ENCODE measurements around the gene MGST2. TPM values are rescaled to one million over a fixed set of nuclear protein-coding genes. Genes with fewer than 3 reads are reported as not detected.

MGST2 gene
- total RNA-seq, 1 experiment from 2014 or later, result 54.5 TPM

DNA sequence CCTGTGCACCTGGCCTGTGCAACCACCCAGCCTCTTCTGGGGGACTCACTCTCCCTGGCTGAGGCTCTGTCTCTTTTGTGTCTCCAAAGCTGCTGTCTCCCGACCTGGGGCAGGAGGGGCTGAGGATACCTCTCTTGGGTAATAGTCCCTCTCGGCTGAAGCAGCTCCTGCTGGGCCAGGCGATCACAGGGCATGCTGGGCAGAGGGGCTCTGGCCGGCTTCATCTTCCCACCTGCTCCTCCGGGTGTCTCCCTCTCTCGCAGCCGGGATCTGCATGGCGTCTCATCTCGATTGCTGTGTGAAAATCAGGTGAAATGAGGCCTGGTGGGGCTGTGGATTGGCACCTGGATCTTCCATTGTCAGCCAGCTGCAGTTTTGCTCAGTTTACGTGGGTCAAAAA lies 53.2 kb downstream of the MGST2 start:
- DNase-seq (ENCODE audit: low read depth, low spot score), result no peak
- in situ Hi-C loops (cut with HindIII; ENCODE audit: low pct_unique_long_range_greater_than_20kb, low sequenced_read_pairs), result no loop called here

DNA sequence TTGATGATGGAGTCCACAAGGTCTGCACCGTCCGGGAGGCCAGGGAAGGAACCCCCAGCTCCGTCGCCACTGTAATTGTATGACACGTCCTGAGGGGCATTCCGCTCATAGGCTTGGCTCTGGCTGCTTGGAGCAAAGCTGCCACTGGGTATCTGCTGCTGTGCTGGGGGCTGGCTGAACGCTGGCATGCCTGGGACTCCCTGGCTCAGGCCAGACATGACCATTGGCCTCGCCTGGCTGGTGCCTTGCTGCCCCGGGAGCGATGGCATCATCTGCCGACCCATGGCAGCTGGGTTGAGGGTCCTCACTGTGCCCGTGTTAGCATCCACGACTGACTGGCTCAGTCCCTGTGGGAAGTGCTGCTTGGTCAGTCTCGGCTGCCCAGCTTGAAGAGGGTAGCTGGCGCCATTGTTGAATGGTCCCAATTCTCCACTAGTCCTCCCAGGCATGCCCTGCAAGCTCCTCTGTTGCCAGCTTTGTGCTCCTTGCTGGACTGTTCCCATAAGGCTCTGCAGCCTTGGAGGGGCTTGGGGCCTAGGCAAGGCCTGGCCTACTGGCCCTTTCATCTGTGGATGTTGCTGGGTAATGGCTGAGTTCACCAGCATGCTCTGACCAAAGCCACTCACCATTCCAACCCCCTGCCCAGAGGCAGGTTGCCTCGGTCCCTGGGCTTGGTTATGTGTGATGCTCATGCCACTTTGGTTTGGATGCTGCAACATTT lies 53.9 kb downstream of the MGST2 start:
- in situ Hi-C loops (cut with HindIII; ENCODE audit: low pct_unique_long_range_greater_than_20kb, low sequenced_read_pairs), result no loop called here
- DNase-seq (ENCODE audit: low read depth, low spot score), result no peak

DNA sequence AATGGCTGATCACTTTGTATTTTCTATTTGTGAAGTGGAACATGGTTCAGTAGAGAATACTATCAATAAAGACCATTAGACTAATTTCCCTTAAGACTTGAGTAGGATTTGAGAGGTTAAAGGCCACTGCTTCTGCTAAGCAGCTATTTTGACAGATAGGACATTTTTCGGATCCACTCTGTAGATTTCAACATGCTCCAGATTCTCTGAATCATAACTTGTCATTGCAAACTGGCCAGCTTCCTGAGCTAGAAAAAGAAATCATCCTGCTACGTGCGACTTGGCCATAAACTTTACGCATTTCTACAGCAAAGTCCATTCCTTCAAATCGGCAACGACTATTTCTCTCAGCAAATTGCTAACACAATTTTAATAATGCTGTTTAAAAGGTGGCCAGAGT lies 55.2 kb downstream of the MGST2 start:
- in situ Hi-C loops (cut with HindIII; ENCODE audit: low pct_unique_long_range_greater_than_20kb, low sequenced_read_pairs), result no loop called here
- no peak for DNase-seq (ENCODE audit: low read depth, low spot score)

DNA sequence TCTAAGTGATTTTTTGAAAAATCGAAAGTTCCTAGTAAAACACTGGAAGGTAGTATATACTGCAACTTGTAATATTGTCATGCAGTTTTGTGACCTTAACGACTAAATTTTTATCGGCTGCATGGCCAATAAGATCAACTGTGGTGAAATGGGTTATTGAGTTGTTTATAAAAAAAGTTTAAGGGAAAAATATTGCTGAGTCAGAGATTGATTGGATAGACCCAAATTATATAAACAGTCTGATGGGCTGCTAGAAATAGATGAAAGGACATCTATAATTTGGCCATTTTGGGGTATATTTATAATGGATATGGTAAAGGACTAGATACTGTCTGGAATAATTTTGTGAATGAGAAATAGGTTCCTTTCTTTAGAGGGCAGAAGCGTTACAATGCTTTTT lies 56.2 kb downstream of the MGST2 start:
- DNase-seq (ENCODE audit: low read depth, low spot score), result no peak
- in situ Hi-C loops (cut with HindIII; ENCODE audit: low pct_unique_long_range_greater_than_20kb, low sequenced_read_pairs), result no loop called here

DNA sequence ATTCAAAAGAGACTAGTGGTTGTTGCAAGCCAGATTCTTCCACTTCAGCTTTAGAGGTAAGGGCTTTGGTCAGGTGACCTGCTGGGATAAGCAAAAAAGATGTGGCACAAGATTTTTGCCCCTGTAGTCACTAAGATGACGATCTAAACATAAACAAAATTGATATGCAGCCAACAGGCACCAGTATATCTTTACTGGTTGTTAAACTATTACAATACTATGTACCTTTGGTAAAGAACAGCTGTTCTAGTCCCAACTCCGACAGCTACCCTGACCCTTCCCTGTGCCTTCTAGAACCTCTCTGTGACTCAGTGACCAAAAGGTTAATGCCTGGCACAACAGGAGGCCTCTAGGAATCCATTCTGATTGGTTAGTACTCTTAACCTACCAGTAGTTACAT lies 59.6 kb downstream of the MGST2 start:
- no peak for DNase-seq (ENCODE audit: low read depth, low spot score)
- in situ Hi-C loops (cut with HindIII; ENCODE audit: low pct_unique_long_range_greater_than_20kb, low sequenced_read_pairs), result no loop called here

DNA sequence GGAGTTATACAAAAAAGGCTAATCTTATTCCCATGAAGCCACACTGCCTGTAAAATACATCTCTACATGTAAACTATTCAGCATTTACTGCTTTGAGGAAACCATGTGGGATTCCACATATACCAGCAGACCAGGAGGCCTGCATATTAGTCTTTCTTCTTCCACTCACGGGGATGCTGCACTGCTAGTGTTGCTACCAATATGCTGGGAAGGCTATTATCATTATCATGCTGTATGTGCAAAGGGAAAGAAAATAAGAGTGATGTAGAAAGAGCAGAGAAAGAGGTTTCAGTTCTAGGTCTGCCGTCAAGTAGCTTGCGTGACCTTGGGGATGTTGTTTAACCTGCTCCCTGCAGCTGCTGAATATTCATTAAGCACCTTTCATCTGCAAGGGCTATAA lies 61.0 kb downstream of the MGST2 start:
- DNase-seq (ENCODE audit: low read depth, low spot score), result no peak
- in situ Hi-C loops (cut with HindIII; ENCODE audit: low pct_unique_long_range_greater_than_20kb, low sequenced_read_pairs), result no loop called here

DNA sequence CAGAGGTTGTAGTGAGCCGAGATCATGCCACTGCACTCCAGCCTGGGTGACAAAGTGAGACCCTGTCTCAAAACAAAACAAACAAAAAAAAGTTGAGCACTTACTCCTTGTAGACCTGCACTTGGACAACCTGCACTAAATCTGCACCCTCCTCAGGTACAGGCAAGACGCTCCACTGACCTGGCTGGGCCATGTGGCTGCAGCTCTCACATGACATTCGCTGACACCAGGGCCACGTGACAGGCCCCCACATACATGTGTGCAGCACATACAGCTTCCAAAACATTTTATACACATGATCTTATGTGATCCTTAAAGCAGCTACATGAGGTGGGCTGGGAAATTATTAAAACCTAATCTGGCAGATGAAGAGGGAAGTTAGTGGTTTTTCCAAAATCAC lies 62.5 kb downstream of the MGST2 start:
- in situ Hi-C loops (cut with HindIII; ENCODE audit: low pct_unique_long_range_greater_than_20kb, low sequenced_read_pairs), result no loop called here
- DNase-seq (ENCODE audit: low read depth, low spot score), result no peak

DNA sequence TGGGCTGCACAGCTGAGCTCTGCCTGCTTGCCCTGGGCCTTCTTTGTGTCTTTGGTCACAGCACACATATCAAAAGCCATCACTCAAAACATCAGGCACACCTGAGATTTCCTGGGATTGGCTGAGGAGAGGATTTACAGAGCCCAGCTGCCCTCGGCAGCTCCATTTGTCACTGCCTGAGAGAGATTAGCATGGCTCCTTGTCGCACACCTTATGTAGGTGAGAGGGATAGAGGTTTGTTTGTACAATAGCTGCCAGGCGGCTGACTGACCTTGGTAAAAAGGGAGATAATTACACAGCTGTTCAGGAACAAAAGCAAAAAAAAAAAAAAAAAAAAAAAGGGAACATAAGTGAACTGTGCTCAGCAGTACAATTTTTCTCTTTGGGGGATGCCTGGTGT lies 63.2 kb downstream of the MGST2 start:
- in situ Hi-C loops (cut with HindIII; ENCODE audit: low pct_unique_long_range_greater_than_20kb, low sequenced_read_pairs), result no loop called here

DNA sequence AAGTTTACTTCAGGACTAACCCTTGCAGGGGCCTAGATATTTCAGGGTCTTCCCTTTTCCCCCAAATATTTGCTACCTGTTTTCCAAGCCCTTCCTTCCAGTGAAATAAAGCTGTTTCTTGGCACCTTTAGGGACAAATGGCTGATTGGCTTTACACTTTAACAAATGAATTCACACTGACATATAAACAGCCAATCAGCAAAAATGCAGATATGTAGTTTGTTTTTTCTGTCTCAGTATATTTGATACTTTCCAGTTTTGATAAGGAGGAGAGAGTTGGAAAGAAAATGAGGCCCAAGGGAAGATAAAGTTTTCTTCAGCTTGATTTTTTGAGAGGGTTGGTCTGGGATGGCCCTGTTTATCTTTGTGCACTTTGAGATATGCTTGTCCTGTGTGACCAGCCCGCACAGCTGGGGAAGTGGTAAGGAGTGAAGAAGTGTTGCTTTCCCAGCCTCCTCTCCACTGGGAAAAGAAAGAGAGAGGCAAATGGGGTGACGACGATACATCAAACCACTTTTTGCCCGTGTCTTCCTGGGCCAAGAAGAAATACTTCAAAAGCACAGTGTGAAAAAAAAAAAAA lies 67.5 kb downstream of the MGST2 start:
- in situ Hi-C loops (cut with HindIII; ENCODE audit: low pct_unique_long_range_greater_than_20kb, low sequenced_read_pairs), result no loop called here
- no peak for DNase-seq (ENCODE audit: low read depth, low spot score)

More for the DNA sequence above, 63.2 kb downstream of the MGST2 start:
- DNase-seq (ENCODE audit: low read depth, low spot score), result no peak

DNA sequence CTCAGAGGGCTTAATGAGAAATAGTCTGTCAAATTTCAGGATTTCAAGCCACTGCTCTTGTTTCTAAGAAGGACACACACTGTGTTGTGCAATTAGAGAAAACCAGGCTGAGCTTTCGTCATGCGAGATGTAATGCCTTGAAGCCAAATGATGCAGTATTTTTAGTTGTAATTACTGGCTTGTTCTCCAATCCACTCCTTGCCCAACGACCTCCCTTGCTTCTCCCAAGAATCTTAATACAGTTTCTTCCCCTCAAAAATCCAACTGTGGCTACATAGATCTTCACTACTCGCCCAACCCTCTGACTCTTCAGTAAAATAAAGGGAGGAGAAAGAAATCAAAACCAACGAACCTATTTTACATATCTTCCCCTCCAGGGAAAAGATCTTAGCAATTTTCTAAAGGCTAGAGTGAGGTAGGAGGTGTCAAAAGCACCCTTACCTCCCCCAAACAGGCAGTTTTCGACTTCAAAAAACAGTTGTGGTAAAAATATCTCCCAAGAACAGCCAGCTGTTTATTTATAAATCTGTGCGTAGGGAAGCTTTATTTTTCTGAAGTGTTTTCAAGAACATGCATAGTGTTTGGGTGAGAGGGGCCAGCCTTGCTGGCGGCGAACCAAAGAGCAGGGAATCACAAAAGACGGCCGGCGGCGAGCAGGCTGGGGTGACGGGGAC lies 68.7 kb downstream of the MGST2 start:
- peak; percentile 50 for DNase-seq (ENCODE audit: low read depth, low spot score)
- in situ Hi-C loops (cut with HindIII; ENCODE audit: low pct_unique_long_range_greater_than_20kb, low sequenced_read_pairs), result no loop called here

DNA sequence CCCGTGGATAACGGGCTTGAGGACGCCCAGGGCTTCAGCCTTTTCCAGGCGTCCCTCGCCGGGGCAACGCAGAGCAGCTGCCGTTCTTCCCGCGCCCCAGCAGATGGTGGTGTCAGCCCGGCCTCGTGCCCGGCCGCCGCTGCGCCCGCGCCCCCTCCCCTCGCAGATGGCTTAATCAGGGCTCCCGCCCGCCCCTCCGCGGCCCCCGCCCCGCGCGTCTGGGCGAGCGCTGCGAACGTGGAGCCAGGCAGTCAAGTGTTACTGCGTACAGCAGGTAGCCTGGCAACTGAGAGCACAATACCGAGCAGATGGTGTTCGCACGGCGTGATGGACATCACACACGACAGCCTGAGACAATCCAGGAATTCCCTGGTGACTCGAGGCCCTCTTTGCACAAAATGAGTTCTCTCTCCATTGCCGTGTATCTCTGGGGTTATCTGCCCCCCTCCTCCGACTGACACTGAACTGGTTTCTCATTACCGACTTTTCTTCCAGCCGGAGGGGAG lies 69.3 kb downstream of the MGST2 start:
- peak; percentile 61 for DNase-seq (ENCODE audit: low read depth, low spot score)
- in situ Hi-C loops (cut with HindIII; ENCODE audit: low pct_unique_long_range_greater_than_20kb, low sequenced_read_pairs), result no loop called here

DNA sequence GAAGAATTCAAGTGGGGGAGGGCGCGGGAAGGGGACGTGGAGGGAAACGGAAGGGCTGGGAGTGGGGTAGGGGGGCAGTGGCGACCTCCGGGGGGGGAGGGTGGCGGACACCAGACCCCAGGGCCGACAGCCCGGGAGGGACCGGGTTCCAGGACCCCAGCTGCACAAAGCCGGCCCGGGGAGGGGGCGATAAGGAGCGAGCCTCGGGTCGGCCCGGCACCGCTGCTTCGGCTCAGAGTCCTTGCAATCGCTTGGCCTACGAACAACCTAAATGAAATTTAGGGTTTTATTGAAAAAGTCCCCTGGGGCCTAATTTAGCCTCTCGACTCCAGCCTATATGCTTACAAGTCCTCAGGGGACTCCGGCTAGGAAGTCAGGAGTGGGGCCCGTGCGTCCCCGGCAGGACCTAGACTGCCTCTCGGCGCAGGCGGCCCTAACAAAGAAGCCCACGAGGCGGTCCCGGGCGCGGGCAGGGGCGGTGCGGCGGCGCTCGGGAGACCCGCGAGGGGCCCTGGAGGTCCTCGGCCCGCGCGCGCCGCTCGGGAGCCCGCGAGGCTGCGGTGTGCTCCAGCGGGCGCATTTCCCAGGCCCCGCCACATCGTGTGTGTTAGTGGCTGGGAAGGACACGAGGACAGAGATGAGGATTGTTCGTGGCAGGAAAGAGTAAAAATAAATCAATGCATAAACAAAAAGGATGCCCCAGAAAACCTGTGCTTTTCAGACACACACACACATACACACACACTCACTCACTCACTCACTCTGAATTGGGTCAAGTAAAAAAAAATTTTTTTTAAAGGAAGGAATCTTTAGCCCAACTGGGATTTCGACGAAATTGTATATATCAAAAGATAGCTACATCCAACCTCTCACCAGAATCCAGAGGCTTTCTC lies 70.0 kb downstream of the MGST2 start:
- DNase-seq (ENCODE audit: low read depth, low spot score), result no peak
- in situ Hi-C loops (cut with HindIII; ENCODE audit: low pct_unique_long_range_greater_than_20kb, low sequenced_read_pairs), result no loop called here

DNA sequence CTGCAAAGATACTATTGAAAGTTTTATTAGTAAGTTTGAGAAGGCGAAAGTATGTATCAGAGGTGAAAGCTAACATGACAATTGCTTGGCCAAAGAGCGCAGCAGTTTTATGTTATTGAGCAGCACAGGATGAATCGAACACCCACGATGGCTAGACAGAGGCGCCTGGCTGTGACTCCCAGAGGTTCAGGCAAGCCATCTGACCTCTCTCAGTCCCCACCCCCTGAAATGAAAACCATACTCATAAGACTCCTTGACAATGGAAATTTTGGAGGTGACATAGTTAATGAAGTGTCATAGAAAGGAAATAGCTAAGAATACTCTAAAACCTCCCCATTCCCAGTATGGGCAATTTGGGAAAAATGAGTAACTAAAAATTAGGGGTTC lies 70.6 kb downstream of the MGST2 start:
- DNase-seq (ENCODE audit: low read depth, low spot score), result no peak
- in situ Hi-C loops (cut with HindIII; ENCODE audit: low pct_unique_long_range_greater_than_20kb, low sequenced_read_pairs), result no loop called here

DNA sequence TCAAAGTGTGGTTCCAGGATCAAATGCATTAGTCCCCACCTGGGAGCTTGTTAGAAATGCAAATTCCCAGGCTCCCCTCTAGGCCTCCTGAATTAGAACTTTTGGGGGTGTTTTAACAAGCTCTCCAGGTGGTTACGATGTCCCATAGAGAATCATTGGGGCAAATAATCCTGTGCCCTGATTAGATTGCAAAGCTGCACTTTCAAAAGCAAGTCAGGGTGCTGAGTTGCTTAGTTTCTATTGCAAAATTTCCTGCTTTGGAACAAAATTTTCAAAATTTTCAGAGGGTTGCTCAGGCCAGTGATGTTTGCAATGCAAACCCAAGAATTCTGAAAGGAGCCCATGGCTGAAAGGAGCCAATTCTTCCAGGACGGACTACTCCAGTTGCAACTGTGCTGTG lies 71.0 kb downstream of the MGST2 start:
- in situ Hi-C loops (cut with HindIII; ENCODE audit: low pct_unique_long_range_greater_than_20kb, low sequenced_read_pairs), result no loop called here
- DNase-seq (ENCODE audit: low read depth, low spot score), result no peak

DNA sequence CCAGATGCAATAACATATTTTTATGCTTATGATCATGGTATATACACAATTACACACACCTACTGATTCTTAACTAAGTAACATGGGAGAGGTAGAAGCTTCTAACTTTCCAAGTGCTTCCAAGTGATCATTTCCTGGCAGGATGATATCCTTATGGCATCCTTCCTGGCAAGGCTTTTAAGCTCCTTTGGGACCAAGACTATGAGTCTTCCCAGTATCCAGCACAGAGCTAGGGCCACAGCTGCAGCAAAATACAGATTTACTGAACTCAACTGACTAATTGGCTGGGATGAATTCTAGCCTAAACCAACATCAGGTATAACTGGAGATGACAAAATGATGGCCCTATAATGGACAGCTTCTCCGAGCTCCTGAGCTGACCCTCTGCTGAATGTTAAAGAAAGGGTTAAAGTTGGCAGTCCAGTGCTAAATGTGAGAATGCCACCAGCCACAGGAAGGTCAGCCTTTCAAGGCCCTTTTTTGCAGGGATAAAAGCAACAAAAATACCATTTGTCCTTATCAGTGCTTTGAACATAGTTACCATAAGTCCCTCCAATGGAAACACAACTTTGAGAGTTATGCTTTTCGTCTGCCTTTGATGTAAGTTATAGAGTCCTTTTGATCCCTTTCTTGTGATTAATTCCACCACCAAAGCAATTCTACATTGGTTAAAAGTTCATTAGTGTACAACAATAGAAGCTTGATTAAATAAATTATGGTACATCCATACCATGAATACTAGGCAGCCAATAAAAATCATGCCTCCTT lies 73.4 kb downstream of the MGST2 start:
- in situ Hi-C loops (cut with HindIII; ENCODE audit: low pct_unique_long_range_greater_than_20kb, low sequenced_read_pairs), result no loop called here
- DNase-seq (ENCODE audit: low read depth, low spot score), result no peak

DNA sequence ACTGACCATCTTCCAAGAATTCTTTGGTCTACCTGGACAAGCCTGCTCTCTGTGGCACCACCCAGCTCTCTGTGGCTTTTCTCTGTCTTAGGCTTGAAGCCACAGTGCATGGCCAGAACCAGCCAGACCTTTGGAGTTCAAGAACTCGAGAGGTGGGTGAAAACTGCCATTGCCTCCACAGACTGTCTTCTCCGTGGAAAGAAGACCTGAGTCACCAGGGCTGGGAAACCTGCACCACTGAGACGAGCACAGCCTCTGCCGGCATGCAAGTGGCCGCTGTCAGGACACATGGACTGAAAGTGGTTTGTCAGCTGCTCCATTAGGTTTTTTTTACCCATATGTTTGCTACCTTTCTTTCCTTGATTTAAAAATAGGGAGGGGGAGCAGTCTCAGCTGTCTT lies 74.5 kb downstream of the MGST2 start:
- DNase-seq (ENCODE audit: low read depth, low spot score), result no peak
- in situ Hi-C loops (cut with HindIII; ENCODE audit: low pct_unique_long_range_greater_than_20kb, low sequenced_read_pairs), result no loop called here

DNA sequence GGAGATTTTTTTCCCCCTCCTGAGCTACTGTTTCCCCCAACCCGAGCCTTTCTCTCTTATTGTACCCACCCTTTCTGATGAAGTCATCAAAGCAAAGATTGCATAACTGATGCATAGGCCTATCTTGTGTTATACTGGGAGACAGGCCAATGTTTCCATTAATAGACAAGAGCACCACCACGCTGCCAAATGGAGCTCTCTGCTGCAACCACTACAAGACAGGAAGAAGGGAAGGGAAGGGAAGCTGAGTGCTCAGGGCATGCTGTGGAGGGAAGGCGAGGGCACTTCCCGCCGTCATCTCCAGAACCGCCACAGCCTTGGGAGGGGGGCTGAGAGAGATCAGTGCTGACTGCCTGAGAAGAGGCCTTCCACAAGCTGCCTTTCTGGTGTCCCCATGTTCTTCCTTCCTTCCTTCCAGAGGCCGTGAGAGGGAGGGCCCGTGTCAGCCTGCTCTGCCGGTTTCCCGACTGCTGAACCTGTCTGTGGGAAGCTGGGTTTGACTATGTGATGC lies 75.0 kb downstream of the MGST2 start:
- DNase-seq (ENCODE audit: low read depth, low spot score), result peak; percentile 90
- in situ Hi-C loops (cut with HindIII; ENCODE audit: low pct_unique_long_range_greater_than_20kb, low sequenced_read_pairs), result no loop called here
